Anterior cingulate cortex (tissue), 58 donors: ENCODE results near the gene TINCR.
"Not testable (repeated sequence)": the region's sequence is repeated elsewhere in the genome, so short reads cannot be mapped to it uniquely, and the experiment has no call there.

Source experiments
- DNase-seq, 58 donors: peaks; one replicate each; lab custom pipeline; 2025; lab: John Stamatoyannopoulos, UW

TINCR gene

GRCh38 chr19:5567360-5567969 lies at the start of gene TINCR:
Gene TINCR, minus strand, starts transcription at chr19:5567953.
- no peak for DNase-seq

- DNase-seq: no peak
Observed at GRCh38 chr19:5617080-5617479, 49.3 kb upstream of the TINCR start.

GRCh38 chr19:5615756-5616327 lies 48.1 kb upstream of the TINCR start:
- no peak for DNase-seq

- no peak for DNase-seq
Observed at GRCh38 chr19:5612891-5613865, 45.4 kb upstream of the TINCR start.

- DNase-seq: no peak
Observed at GRCh38 chr19:5609881-5610448, 42.2 kb upstream of the TINCR start.

- DNase-seq: not testable (repeated sequence)
Observed at GRCh38 chr19:5608766-5609165, 41.0 kb upstream of the TINCR start.

GRCh38 chr19:5608291-5608690 lies 40.5 kb upstream of the TINCR start:
- no peak for DNase-seq

GRCh38 chr19:5607318-5608275 lies 39.8 kb upstream of the TINCR start:
- DNase-seq: no peak

- DNase-seq: no peak
Observed at GRCh38 chr19:5605362-5605761, 37.6 kb upstream of the TINCR start.

GRCh38 chr19:5603626-5604025 lies 35.9 kb upstream of the TINCR start:
- DNase-seq: no peak

- no peak for DNase-seq
Observed at GRCh38 chr19:5600797-5601196, 33.0 kb upstream of the TINCR start.

GRCh38 chr19:5595745-5596144 lies 28.0 kb upstream of the TINCR start:
- no peak for DNase-seq

- DNase-seq: no peak
Observed at GRCh38 chr19:5595129-5595528, 27.4 kb upstream of the TINCR start.

- DNase-seq: no peak
Observed at GRCh38 chr19:5594521-5594950, 26.8 kb upstream of the TINCR start.

- no peak for DNase-seq
Observed at GRCh38 chr19:5593343-5594255, 25.8 kb upstream of the TINCR start.

GRCh38 chr19:5592531-5593342 lies 25.0 kb upstream of the TINCR start:
- DNase-seq: no peak

- no peak for DNase-seq
Observed at GRCh38 chr19:5591476-5591875, 23.7 kb upstream of the TINCR start.

- DNase-seq: no peak
Observed at GRCh38 chr19:5590865-5591154, 23.1 kb upstream of the TINCR start.
